Naive thymus-derived CD4-positive, alpha-beta T cell (primary cell): ENCODE results near the gene RHEX. TPM values are rescaled to one million over a fixed set of nuclear protein-coding genes. Genes with fewer than 3 reads are reported as not detected.

Experiments
- ATAC-seq: fragments of 150-1000 bp; cut with Tn5 transposase; 2 replicates; pipeline ENCODE4 v1.10.0; 2021; ENCODE audit warnings: mild to moderate bottlenecking, moderate library complexity
- CTCF ChIA-PET: fragments of 350-600 bp; sonication (Branson Sonifier 250); formaldehyde crosslinking; loops from one replicate; lab custom pipeline; 2021; ENCODE audit warnings: antibody characterized with exemption; lab: Charles Lee
- POLR2A ChIA-PET: fragments of 350-600 bp; sonication (Branson Sonifier 250); formaldehyde crosslinking; loops from one replicate; lab custom pipeline; 2021; ENCODE audit warnings: antibody characterized with exemption, inconsistent platforms; lab: Charles Lee
- DNase-seq, 9 donors: peaks; one replicate each; pipeline versions ENCODE4 v3.0.0 to v3.0.0-alpha.2; 2020 to 2022; ENCODE audit warnings: mixed read lengths in 1 of 9
- H3K27ac ChIP-seq: one replicate; pipeline ENCODE4 v1.7.0; 2013; ENCODE audit warnings: mild to moderate bottlenecking, low read depth, low read length, moderate library complexity
- H3K27me3 ChIP-seq, 2 donors: one replicate each; pipeline ENCODE4 v1.7.0; 2013; ENCODE audit warnings: low read length in 2 of 2, mild to moderate bottlenecking in 2 of 2, moderate library complexity in 2 of 2; ENCODE audit not compliant: control insufficient read depth in 2 of 2, insufficient read depth in 2 of 2
- H3K36me3 ChIP-seq, 3 experiments: 1 replicate in 2 of 3; 2 replicates in 1 of 3; pipeline ENCODE4 v1.7.0; 2013; ENCODE audit warnings: low read length in 3 of 3, mild to moderate bottlenecking in 3 of 3, moderate library complexity in 1 of 3; ENCODE audit not compliant: insufficient read depth in 3 of 3, control insufficient read depth in 2 of 3
- H3K4me1 ChIP-seq, 2 donors: one replicate each; pipeline ENCODE4 v1.7.0; 2013; ENCODE audit warnings: low read length in 2 of 2, mild to moderate bottlenecking in 2 of 2, moderate library complexity in 1 of 2; ENCODE audit not compliant: control insufficient read depth in 2 of 2, insufficient read depth in 2 of 2
- H3K4me3 ChIP-seq: 2 replicates; pipeline ENCODE4 v1.7.0; 2013; ENCODE audit warnings: mild to moderate bottlenecking, low read length
- H3K9me3 ChIP-seq, 3 experiments: 1 replicate in 2 of 3; 2 replicates in 1 of 3; pipeline ENCODE4 v1.7.0; 2013; ENCODE audit warnings: low read length in 3 of 3; ENCODE audit not compliant: control insufficient read depth in 2 of 3
- H3K27ac Mint-ChIP-seq, 9 donors: one replicate each; pipeline ENCODE4 v1.8.0; 2020 to 2022; ENCODE audit warnings: mixed read lengths in 9 of 9, mild to moderate bottlenecking in 8 of 9, moderate library complexity in 5 of 9, inconsistent platforms in 2 of 9
- H3K27me3 Mint-ChIP-seq, 5 donors: one replicate each; pipeline ENCODE4 v1.8.0; 2021 to 2022; ENCODE audit warnings: mixed read lengths in 5 of 5, mild to moderate bottlenecking in 1 of 5
- H3K36me3 Mint-ChIP-seq, 5 donors: one replicate each; pipeline ENCODE4 v1.8.0; 2020 to 2022; ENCODE audit warnings: mixed read lengths in 5 of 5, mild to moderate bottlenecking in 3 of 5, inconsistent platforms in 1 of 5
- H3K4me1 Mint-ChIP-seq, 7 donors: one replicate each; pipeline ENCODE4 v1.8.0; 2020 to 2022; ENCODE audit warnings: mixed read lengths in 7 of 7, mild to moderate bottlenecking in 3 of 7, inconsistent platforms in 1 of 7
- H3K4me3 Mint-ChIP-seq, 10 donors: one replicate each; pipeline ENCODE4 v1.8.0; 2020 to 2022; ENCODE audit warnings: mild to moderate bottlenecking in 10 of 10, mixed read lengths in 10 of 10, moderate library complexity in 6 of 10, inconsistent platforms in 2 of 10
- H3K9me3 Mint-ChIP-seq, 11 donors: one replicate each; pipeline ENCODE4 v1.8.0; 2020 to 2022; ENCODE audit warnings: mixed read lengths in 11 of 11, mild to moderate bottlenecking in 4 of 11, inconsistent platforms in 1 of 11, moderate library complexity in 1 of 11
- intact Hi-C, 2 donors: fragments of 100-400 bp; cut with micrococcal nuclease; formaldehyde crosslinking; loops; one replicate each; pipeline ENCODE4 v1.15.1; 2023
- polyA plus RNA-seq, 2 donors: library from polyadenylated mRNA; unstranded; fragments of 300-500 nt; fragmentation: Illumina TruSeq; gene quantifications; one replicate each; pipeline ENCODE4 v1.2.3, GENCODE V29; 2021
- total RNA-seq, 6 experiments: library from RNA in 5 of 6; stranded (reverse) in 5 of 6; gene quantifications; 1 replicate in 5 of 6; 2 replicates in 1 of 6; pipeline ENCODE4 v1.2.3 and lab custom pipeline; 2021 to 2026

The RHEX gene
- total and polyA plus RNA-seq, 7 experiments from 2014 or later = 0.22 to 2.8 (median 0.72) TPM; not detected in 3

DNA sequence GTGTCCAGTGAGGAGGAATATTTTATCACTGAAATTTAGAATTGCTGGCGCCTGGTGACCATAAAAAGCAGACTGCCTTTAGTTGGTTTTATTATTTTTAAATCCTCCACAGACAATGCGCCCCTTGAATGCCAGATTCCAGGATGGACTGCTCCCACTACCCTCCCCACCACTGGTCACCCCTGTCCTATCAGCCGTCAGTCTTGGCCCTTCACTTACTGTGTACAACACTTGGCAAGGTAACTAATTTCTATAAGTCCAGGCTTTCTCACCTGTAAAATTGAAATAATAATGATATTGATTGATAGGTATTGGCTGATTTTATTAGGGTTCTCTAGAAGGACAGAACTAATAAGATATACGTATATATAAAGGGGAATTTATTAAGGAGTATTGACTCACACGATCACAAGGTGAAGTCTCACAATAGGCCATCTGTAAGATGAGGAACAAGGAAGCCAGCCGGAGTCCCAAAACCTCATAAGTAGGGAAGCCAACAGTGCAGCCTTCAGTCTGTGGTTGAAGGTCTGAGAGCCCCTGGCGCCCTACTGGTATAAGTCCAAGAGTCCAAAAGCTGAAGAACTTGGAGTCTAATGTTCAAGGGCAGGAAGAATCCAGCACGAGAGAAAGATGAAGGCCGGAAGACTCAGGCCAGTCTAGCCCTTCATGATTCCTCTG, 17.8 kb downstream of the RHEX start:
- ATAC-seq (no peak), DNase-seq (no peak)
- H3K27ac Mint-ChIP-seq = no peak overlapping the region
- H3K36me3 Mint-ChIP-seq = no peaks in the 10 kb centered on the region
- ChIA-PET POLR2A (no interaction called here), CTCF (no interaction called here)
- Histone ChIP-seq H3K9me3 (no peaks in the 10 kb centered on the region), H3K36me3 (no peaks in the 10 kb centered on the region), H3K4me3 (no peak overlapping the region), H3K27ac (no peak overlapping the region), H3K27me3 (no peaks in the 10 kb centered on the region), H3K4me1 (no peaks in the 10 kb centered on the region)
- H3K4me3 Mint-ChIP-seq = no peak overlapping the region
- peaks cover 0 to 70% (median 3%) of the 10 kb centered on the region in 5 donors for H3K27me3 Mint-ChIP-seq
- peaks cover 0 to 13% (median 8%) of the 10 kb centered on the region in 7 donors for H3K4me1 Mint-ChIP-seq
- intact Hi-C loops = no loop called here
- no peaks in the 10 kb centered on the region for H3K9me3 Mint-ChIP-seq

DNA sequence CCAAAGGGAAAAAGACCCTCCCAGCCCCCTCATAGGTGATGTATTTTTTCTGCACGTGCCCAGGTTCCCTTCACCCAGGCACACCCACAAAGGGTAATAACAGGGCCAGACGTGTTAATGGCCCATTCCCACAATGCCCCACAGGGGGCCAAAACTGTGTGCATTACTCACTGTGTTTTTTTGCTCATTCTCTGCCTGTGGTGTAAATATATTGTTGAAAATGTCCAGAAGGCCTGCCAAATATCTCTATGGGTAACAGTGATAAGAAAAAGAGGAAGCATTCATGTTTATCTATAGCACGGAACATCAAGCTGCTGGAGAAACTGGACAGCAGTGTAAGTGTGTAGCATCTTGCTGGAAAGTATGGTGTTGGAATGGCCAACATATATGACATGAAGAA, 21.9 kb downstream of the RHEX start:
- Histone ChIP-seq H3K4me3 (no peak overlapping the region), H3K9me3 (no peaks in the 10 kb centered on the region), H3K4me1 (peaks cover under 1 to 3% of the 10 kb centered on the region in 2 donors), H3K36me3 (no peaks in the 10 kb centered on the region), H3K27me3 (no peaks in the 10 kb centered on the region), H3K27ac (no peak overlapping the region)
- Mint-ChIP-seq H3K4me3 (no peak overlapping the region), H3K27me3 (peaks cover 0 to 57% (median 3%) of the 10 kb centered on the region in 5 donors), H3K4me1 (peaks cover 3 to 5% (median 4%) of the 10 kb centered on the region in 7 donors), H3K27ac (no peak overlapping the region), H3K36me3 (no peaks in the 10 kb centered on the region), H3K9me3 (no peaks in the 10 kb centered on the region)
- CTCF ChIA-PET = no interaction called here
- POLR2A ChIA-PET = interaction anchor here (0.6 kb wide), 1 partner anchor 18 kb away, joined by 3 read pairs; no protein-coding TSS in a partner anchor
- no peak for DNase-seq
- peak; percentile 18 for ATAC-seq
- intact Hi-C loops = loop anchor here in 1 of 2 donors (5.0 kb wide), 1 partner anchor 43 kb away; no protein-coding TSS in a partner anchor

DNA sequence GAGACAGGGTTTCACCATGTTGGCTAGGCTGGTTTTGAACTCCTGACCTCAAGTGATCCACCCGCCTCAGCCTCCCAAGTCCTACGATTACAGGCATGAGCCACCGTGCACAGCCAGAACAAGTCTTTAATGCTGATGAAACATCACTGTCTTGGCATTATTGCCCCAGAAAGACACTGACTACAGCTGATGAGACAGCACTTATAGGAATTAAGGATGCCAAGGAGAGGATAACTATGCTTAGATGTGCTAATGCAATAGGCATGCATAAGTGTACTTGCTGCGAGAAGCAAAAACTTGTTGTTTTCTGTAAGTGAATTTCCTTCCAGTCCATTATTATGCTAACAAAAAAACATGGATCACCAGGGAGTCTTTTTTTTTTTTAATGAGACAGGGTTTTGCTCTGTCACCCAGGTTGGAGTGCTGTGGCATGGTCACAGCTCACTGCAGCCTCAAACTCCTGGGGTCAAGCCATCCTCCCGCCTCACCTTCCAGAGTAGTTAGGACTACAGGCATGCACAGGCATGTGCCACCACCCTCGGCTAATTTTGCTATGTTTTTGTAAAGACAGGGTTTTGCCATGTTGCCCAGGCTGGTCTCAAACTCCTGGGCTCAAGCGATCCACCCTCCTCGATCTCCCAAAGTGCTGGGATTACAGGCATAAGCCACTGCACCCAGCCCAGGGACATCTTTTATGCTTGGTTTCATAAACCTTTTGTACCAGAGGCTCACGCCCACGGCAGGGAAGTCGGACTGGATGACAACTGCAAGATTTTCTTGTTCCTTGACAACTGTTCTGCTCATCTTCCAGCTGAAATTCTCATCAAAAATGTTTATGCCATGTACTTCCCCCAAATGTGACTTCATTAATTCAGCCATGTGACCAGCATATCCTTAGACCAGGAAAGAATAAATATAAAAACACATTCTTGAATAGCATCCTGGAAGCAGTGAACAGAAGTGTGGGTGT, 23.1 kb downstream of the RHEX start:
- H3K27ac Mint-ChIP-seq = no peak overlapping the region
- no peak overlapping the region for H3K4me3 Mint-ChIP-seq
- Histone ChIP-seq H3K4me1 (peaks cover 11% of the 10 kb centered on the region in 2 donors), H3K4me3 (no peak overlapping the region), H3K9me3 (no peaks in the 10 kb centered on the region), H3K36me3 (no peaks in the 10 kb centered on the region), H3K27me3 (no peaks in the 10 kb centered on the region), H3K27ac (no peak overlapping the region)
- no peak for DNase-seq
- H3K27me3 Mint-ChIP-seq = peaks cover 0 to 56% (median 0%) of the 10 kb centered on the region in 5 donors
- ATAC-seq = no peak
- peaks cover 13 to 17% (median 16%) of the 10 kb centered on the region in 7 donors for H3K4me1 Mint-ChIP-seq
- ChIA-PET CTCF (no interaction called here), POLR2A (no interaction called here)
- H3K36me3 Mint-ChIP-seq = no peaks in the 10 kb centered on the region
- intact Hi-C loops = loop anchor here in 1 of 2 donors (5.0 kb wide), 1 partner anchor 44 kb away; no protein-coding TSS in a partner anchor
- no peaks in the 10 kb centered on the region for H3K9me3 Mint-ChIP-seq

DNA sequence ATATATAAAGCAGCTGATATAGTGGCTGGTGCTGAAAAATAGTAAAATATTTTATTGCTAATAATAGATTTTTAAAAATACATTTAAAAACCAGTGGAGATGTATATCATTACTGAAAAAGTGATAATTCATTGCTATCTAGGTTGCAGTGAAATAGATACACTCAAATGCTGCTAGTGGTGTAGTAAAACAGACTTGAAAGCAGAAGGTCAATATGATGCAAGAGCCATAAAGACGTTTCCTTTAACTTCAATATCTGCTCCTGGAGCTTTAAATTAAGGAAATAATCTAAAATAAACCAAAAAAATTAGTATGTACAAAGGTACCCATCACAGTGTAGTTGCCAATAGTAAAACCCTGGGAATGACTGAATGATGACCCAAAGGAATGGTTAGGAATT, 26.2 kb downstream of the RHEX start:
- Histone ChIP-seq H3K36me3 (no peaks in the 10 kb centered on the region), H3K27ac (no peak overlapping the region), H3K27me3 (no peaks in the 10 kb centered on the region), H3K4me3 (no peak overlapping the region), H3K4me1 (peaks cover 11% of the 10 kb centered on the region in 2 donors), H3K9me3 (no peaks in the 10 kb centered on the region)
- ChIA-PET CTCF (interaction anchor here (1.1 kb wide), 1 partner anchor 49 kb away, joined by 6 read pairs; no protein-coding TSS in a partner anchor), POLR2A (no interaction called here)
- Mint-ChIP-seq H3K4me3 (no peak overlapping the region), H3K27me3 (peaks cover 0 to 55% (median 0%) of the 10 kb centered on the region in 5 donors), H3K36me3 (no peaks in the 10 kb centered on the region), H3K27ac (no peak overlapping the region), H3K4me1 (peaks cover 14 to 19% (median 17%) of the 10 kb centered on the region in 7 donors), H3K9me3 (no peaks in the 10 kb centered on the region)
- ATAC-seq (no peak), DNase-seq (no peak)
- intact Hi-C loops = loop anchor here in 1 of 2 donors (5.0 kb wide), 1 partner anchor 47 kb away; no protein-coding TSS in a partner anchor

DNA sequence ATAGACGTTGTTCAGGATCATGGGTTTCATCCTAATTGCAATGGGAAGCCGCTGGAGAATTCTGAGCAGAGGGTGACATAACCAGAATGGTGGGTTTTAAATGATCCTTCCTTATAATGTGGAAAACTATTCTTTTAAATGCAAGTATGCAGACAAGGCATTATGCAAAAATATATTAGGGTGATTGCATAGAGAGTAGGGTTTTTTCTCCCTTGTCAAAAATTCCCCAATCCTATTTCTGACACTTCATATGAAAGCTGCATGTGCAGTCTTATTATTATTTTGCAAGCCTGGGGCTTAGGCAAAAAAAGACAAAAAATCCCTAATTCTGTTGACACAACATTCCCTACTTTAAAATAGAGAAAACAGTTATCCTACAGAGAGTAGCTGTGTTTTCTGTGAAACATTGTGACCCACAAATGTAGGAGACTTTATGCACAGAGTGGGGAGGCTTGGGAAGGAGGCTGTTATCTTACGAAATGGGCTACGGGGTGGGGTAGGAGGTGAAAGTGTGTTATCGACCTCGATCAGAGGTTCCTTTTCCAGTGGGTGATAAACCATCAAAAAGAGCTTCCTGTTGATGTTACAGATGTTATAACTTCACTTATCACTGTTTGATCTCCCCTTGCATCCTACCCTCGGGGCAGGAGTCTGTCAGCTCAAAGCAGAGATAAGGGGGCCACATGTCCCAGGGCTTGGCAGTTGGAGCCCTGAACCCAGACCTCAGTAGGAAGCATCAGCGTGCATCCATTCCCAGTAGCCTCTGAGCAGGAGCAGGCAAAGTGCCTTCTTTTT, 27.2 kb downstream of the RHEX start:
- DNase-seq (peak in 1 of 9 donors; percentile 6), ATAC-seq (peak; percentile 16)
- H3K4me3 Mint-ChIP-seq = peak overlapping the region in 9 of 10 donors; percentile 8 to 52 (median 43)
- no peaks in the 10 kb centered on the region for H3K27me3 ChIP-seq
- CTCF ChIA-PET = interaction anchor here (1.1 kb wide), 1 partner anchor 50 kb away, joined by 6 read pairs; no protein-coding TSS in a partner anchor
- H3K9me3 Mint-ChIP-seq = no peaks in the 10 kb centered on the region
- H3K27ac ChIP-seq = no peak overlapping the region
- H3K27me3 Mint-ChIP-seq = peaks cover 0 to 52% (median 0%) of the 10 kb centered on the region in 5 donors
- peaks cover 11% of the 10 kb centered on the region in 2 donors for H3K4me1 ChIP-seq
- H3K9me3 ChIP-seq = no peaks in the 10 kb centered on the region
- no peak overlapping the region for H3K4me3 ChIP-seq
- H3K27ac Mint-ChIP-seq = peak overlapping the region in 2 of 9 donors; percentile 6 to 7
- POLR2A ChIA-PET = no interaction called here
- intact Hi-C loops = no loop called here
- peaks cover 14 to 19% (median 17%) of the 10 kb centered on the region in 7 donors for H3K4me1 Mint-ChIP-seq
- no peaks in the 10 kb centered on the region for H3K36me3 Mint-ChIP-seq
- no peaks in the 10 kb centered on the region for H3K36me3 ChIP-seq

DNA sequence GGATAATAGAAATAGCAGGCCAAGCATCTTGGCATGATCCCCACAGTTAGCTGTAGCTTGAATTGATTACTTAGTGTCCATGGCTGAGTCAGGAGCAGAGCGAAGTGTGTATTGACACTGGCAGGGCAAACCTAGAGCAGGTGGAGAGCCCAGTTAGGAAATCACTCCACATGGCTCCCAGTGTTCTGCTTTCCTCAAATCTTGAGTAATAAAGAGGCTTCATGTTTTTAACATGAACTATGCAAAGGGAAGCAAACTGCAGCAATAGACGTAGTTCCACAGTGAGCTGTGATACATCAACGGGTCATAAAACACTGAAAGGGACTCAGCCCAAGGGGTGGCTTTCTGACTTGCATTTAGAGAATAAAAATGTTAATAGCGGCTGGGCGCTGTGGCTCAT, 28.9 kb downstream of the RHEX start:
- no peaks in the 10 kb centered on the region for H3K9me3 ChIP-seq
- peaks cover 0 to 45% (median 0%) of the 10 kb centered on the region in 5 donors for H3K27me3 Mint-ChIP-seq
- no peaks in the 10 kb centered on the region for H3K36me3 Mint-ChIP-seq
- H3K4me3 Mint-ChIP-seq = no peak overlapping the region
- peaks cover 11% of the 10 kb centered on the region in 2 donors for H3K4me1 ChIP-seq
- intact Hi-C loops = no loop called here
- H3K9me3 Mint-ChIP-seq = no peaks in the 10 kb centered on the region
- H3K36me3 ChIP-seq = no peaks in the 10 kb centered on the region
- no peaks in the 10 kb centered on the region for H3K27me3 ChIP-seq
- peak; percentile 38 for ATAC-seq
- H3K4me1 Mint-ChIP-seq = peaks cover 14 to 19% (median 17%) of the 10 kb centered on the region in 7 donors
- no peak for DNase-seq
- ChIA-PET CTCF (no interaction called here), POLR2A (no interaction called here)
- no peak overlapping the region for H3K27ac Mint-ChIP-seq
- H3K4me3 ChIP-seq = no peak overlapping the region
- no peak overlapping the region for H3K27ac ChIP-seq
